MM.1S (cell line): ENCODE data around the gene BMP7.

Source experiments
- DNase-seq: peaks from one replicate; pipeline ENCODE4 v3.0.0-alpha.2; 2015
- H2AFZ ChIP-seq: fragments of 300-600 bp; sonication (generic); 2 replicates; pipeline ENCODE4 v1.6.0; 2016; ENCODE audit warnings: antibody characterized with exemption, low read length
- H3F3A ChIP-seq: fragments of 300-600 bp; sonication (generic); 2 replicates; pipeline ENCODE4 v1.6.1; 2016; ENCODE audit warnings: mild to moderate bottlenecking, antibody characterized with exemption, low read length, moderate library complexity, mixed read lengths; ENCODE audit not compliant: insufficient read depth
- H3K27ac ChIP-seq: fragments of 300-600 bp; sonication (generic); 2 replicates; pipeline ENCODE4 v1.5.1; 2016; ENCODE audit warnings: mild to moderate bottlenecking, low read length
- H3K27me3 ChIP-seq: fragments of 300-600 bp; sonication (generic); replicated peaks from 2 replicates; pipeline ENCODE4 v1.6.0; 2016; ENCODE audit warnings: low read length; ENCODE audit not compliant: insufficient read depth
- H3K36me3 ChIP-seq: fragments of 300-600 bp; sonication (generic); replicated peaks from 2 replicates; pipeline ENCODE4 v1.6.1; 2016; ENCODE audit warnings: mild to moderate bottlenecking, low read length, mixed read lengths; ENCODE audit not compliant: insufficient read depth
- H3K4me1 ChIP-seq: fragments of 300-600 bp; sonication (generic); 2 replicates; pipeline ENCODE4 v1.6.1; 2016; ENCODE audit warnings: low read length, mixed read lengths
- H3K4me2 ChIP-seq: fragments of 300-600 bp; sonication (generic); 2 replicates; pipeline ENCODE4 v1.6.0; 2016; ENCODE audit warnings: low read depth, low read length
- H3K4me3 ChIP-seq: fragments of 300-600 bp; sonication (generic); 2 replicates; pipeline ENCODE4 v1.5.1; 2016; ENCODE audit warnings: low read length, mixed read lengths
- H3K79me2 ChIP-seq: fragments of 300-600 bp; sonication (generic); 2 replicates; pipeline ENCODE4 v1.6.1; 2016; ENCODE audit warnings: mixed run types, low read length, mixed read lengths
- H3K9ac ChIP-seq: fragments of 300-600 bp; sonication (generic); 2 replicates; pipeline ENCODE4 v1.6.1; 2016; ENCODE audit warnings: low read length, mixed read lengths
- H3K9me2 ChIP-seq: fragments of 300-600 bp; sonication (generic); replicated peaks from 2 replicates; pipeline ENCODE4 v1.6.1; 2016; ENCODE audit warnings: mild to moderate bottlenecking, low read length, mixed read lengths; ENCODE audit not compliant: insufficient read depth
- H3K9me3 ChIP-seq: fragments of 300-600 bp; sonication (generic); replicated peaks from 2 replicates; pipeline ENCODE4 v1.6.1; 2016; ENCODE audit warnings: mild to moderate bottlenecking, low read length, mixed read lengths; ENCODE audit not compliant: insufficient read depth
- H4K20me1 ChIP-seq: fragments of 300-600 bp; sonication (generic); 2 replicates; pipeline ENCODE4 v1.6.1; 2016; ENCODE audit warnings: mild to moderate bottlenecking, low read length, moderate library complexity, mixed read lengths; ENCODE audit not compliant: insufficient read depth
- EZH2 ChIP-seq: fragments of 300-600 bp; sonication (generic); optimal IDR thresholded peaks from 2 replicates; pipeline ENCODE3; 2017; ENCODE audit warnings: low read depth, mild to moderate bottlenecking, antibody characterized with exemption, low read length, mixed read lengths
- EZH2phosphoT487 ChIP-seq: fragments of 300-600 bp; sonication (generic); IDR thresholded peaks from 2 replicates; pipeline ENCODE4 v1.6.1; 2018; ENCODE audit warnings: antibody characterized with exemption, low read length
- TF ChIP-seq, protein P1 (sequence below): fragments of 300-600 bp; sonication (generic); IDR thresholded peaks from 2 replicates; pipeline ENCODE4 v1.5.1; 2016; ENCODE audit warnings: antibody characterized with exemption, low read length, mixed read lengths

The BMP7 gene

GRCh38 chr20:57243480-57244220 is 22.8 kb downstream of the BMP7 start:
- Histone ChIP-seq H3K4me1 (no peaks in the 10 kb centered on the region), H2AFZ (no peak overlapping the region), H3K36me3 (no peaks in the 10 kb centered on the region), H3F3A (no peaks in the 10 kb centered on the region), H3K9me3 (no peaks in the 10 kb centered on the region), H3K4me2 (no peak overlapping the region), H3K79me2 (no peaks in the 10 kb centered on the region), H3K9me2 (no peaks in the 10 kb centered on the region), H3K4me3 (no peak overlapping the region), H3K27ac (no peak overlapping the region), H3K9ac (no peak overlapping the region), H3K27me3 (no peaks in the 10 kb centered on the region; the same call in 1 of the 2 replicates), H4K20me1 (no peaks in the 10 kb centered on the region)
- DNase-seq = no peak
- TF ChIP-seq EZH2phosphoT487 (no peak), EZH2 (no peak)
- TF ChIP-seq, protein P1, sequence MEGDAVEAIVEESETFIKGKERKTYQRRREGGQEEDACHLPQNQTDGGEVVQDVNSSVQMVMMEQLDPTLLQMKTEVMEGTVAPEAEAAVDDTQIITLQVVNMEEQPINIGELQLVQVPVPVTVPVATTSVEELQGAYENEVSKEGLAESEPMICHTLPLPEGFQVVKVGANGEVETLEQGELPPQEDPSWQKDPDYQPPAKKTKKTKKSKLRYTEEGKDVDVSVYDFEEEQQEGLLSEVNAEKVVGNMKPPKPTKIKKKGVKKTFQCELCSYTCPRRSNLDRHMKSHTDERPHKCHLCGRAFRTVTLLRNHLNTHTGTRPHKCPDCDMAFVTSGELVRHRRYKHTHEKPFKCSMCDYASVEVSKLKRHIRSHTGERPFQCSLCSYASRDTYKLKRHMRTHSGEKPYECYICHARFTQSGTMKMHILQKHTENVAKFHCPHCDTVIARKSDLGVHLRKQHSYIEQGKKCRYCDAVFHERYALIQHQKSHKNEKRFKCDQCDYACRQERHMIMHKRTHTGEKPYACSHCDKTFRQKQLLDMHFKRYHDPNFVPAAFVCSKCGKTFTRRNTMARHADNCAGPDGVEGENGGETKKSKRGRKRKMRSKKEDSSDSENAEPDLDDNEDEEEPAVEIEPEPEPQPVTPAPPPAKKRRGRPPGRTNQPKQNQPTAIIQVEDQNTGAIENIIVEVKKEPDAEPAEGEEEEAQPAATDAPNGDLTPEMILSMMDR = no peak

GRCh38 chr20:57242414-57242813 is 24.0 kb downstream of the BMP7 start:
- Histone ChIP-seq H3K4me1 (no peaks in the 10 kb centered on the region), H3K4me3 (no peak overlapping the region), H3K36me3 (no peaks in the 10 kb centered on the region), H2AFZ (no peak overlapping the region), H3K9ac (no peak overlapping the region), H3K79me2 (no peaks in the 10 kb centered on the region), H3K9me3 (no peaks in the 10 kb centered on the region), H4K20me1 (no peaks in the 10 kb centered on the region), H3K27me3 (no peaks in the 10 kb centered on the region; the same call in none of the 2 replicates), H3K4me2 (no peak overlapping the region), H3K27ac (no peak overlapping the region), H3F3A (no peaks in the 10 kb centered on the region), H3K9me2 (no peaks in the 10 kb centered on the region)
- TF ChIP-seq EZH2 = no peak
- no peak for TF ChIP-seq EZH2phosphoT487
- DNase-seq = no peak

DNA sequence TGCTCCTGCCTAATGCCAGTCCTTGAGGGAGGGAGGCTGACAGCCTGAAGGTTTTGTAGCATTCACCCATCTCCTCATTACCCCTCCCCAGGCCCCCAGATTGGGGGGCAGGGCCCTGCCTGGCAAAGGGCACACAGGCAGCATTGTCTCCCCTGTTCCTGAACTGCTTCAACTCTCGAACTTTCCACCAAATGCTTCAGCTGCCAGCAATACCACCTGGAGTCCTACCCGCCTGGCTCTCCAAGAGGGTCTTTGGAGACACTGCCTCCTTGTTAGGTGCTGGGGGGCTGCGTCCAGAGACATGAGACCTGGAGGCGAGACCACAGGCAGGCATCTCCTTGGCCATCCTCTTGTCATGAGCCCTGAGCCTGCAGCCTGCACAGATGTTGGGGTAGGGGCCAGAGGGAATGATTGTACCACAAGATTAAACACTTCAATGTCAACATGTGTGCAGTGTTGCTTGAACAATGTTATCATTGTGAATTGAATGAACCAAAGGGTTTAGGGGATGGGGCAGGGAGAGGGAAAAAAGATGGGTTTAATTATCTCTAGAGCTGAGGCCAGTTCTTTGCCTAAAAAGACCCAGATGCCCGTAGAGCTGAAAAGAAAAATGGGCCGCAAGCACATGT is 25.0 kb downstream of the BMP7 start:
- Histone ChIP-seq H3K9me2 (no peaks in the 10 kb centered on the region), H4K20me1 (no peaks in the 10 kb centered on the region), H3K9ac (no peak overlapping the region), H2AFZ (no peak overlapping the region), H3K27ac (no peak overlapping the region), H3K79me2 (no peaks in the 10 kb centered on the region), H3F3A (no peaks in the 10 kb centered on the region), H3K4me1 (no peaks in the 10 kb centered on the region), H3K36me3 (no peaks in the 10 kb centered on the region), H3K27me3 (peaks cover 9% of the 10 kb centered on the region), H3K4me2 (no peak overlapping the region), H3K9me3 (no peaks in the 10 kb centered on the region), H3K4me3 (no peak overlapping the region)
- no peak for TF ChIP-seq EZH2
- no peak for TF ChIP-seq EZH2phosphoT487
- TF ChIP-seq, protein P1 = no peak
- no peak for DNase-seq
